HFFc6 (cell line): Measurements from ENCODE around the gene POC5. TPM values are rescaled to one million over a fixed set of nuclear protein-coding genes. Genes with fewer than 3 reads are reported as not detected.

Experiments used
- DNase-seq: peaks from one replicate; pipeline ENCODE4 v3.0.0-alpha.2; 2018
- H3K27ac Mint-ChIP-seq: 2 replicates; pipeline ENCODE4 v1.8.0; 2020; ENCODE audit warnings: mild to moderate bottlenecking, mixed read lengths
- H3K27me3 Mint-ChIP-seq: 2 replicates; pipeline ENCODE4 v1.8.0; 2021; ENCODE audit warnings: mild to moderate bottlenecking, moderate library complexity, mixed read lengths; ENCODE audit not compliant: insufficient read depth
- H3K36me3 Mint-ChIP-seq: 2 replicates; pipeline ENCODE4 v1.8.0; 2021; ENCODE audit warnings: low read depth, mixed read lengths
- H3K4me1 Mint-ChIP-seq: 2 replicates; pipeline ENCODE4 v1.8.0; 2020; ENCODE audit warnings: low read depth, mixed read lengths
- H3K4me3 Mint-ChIP-seq: 2 replicates; pipeline ENCODE4 v1.8.0; 2020; ENCODE audit warnings: mild to moderate bottlenecking, moderate library complexity, mixed read lengths
- H3K9me3 Mint-ChIP-seq: 2 replicates; pipeline ENCODE4 v1.8.0; 2020; ENCODE audit warnings: mild to moderate bottlenecking, mixed read lengths
- CTCF ChIP-seq: fragments of 200-600 bp; sonication (generic); IDR thresholded peaks from 2 replicates; pipeline ENCODE4 v1.5.0; 2021; ENCODE audit warnings: antibody characterized with exemption, mild to moderate bottlenecking
- total RNA-seq, 6 experiments: library from RNA; stranded (reverse); fragmentation: NEBNext Ultra II Directional; extraction: Animal tissue kit (Norgen Biotek cat#: 25700); gene quantifications; 2 replicates in 1 of 6; 3 replicates in 5 of 6; pipeline ENCODE4 v1.2.3, GENCODE V29; 2021

POC5 gene
- total RNA-seq, 6 experiments from 2014 or later = 3.7 to 6.9 (median 5.4) TPM

GRCh38 chr5:75667586-75667985 is 49.7 kb downstream of the POC5 start:
- no peak for DNase-seq
- no peaks in the 10 kb centered on the region for H3K36me3 Mint-ChIP-seq
- no peak overlapping the region for H3K4me3 Mint-ChIP-seq
- no peaks in the 10 kb centered on the region; the same call in 1 of the 2 replicates for H3K27me3 Mint-ChIP-seq
- peak; percentile 45; the same call in 1 of the 2 replicates for TF ChIP-seq CTCF
- no peak overlapping the region for H3K27ac Mint-ChIP-seq
- H3K9me3 Mint-ChIP-seq = no peaks in the 10 kb centered on the region
- peaks cover 7% of the 10 kb centered on the region for H3K4me1 Mint-ChIP-seq

GRCh38 chr5:75666801-75667200 is 50.4 kb downstream of the POC5 start:
- H3K9me3 Mint-ChIP-seq = no peaks in the 10 kb centered on the region
- H3K4me3 Mint-ChIP-seq = no peak overlapping the region
- no peaks in the 10 kb centered on the region; the same call in 1 of the 2 replicates for H3K27me3 Mint-ChIP-seq
- peaks cover 7% of the 10 kb centered on the region for H3K4me1 Mint-ChIP-seq
- H3K36me3 Mint-ChIP-seq = no peaks in the 10 kb centered on the region
- DNase-seq = no peak
- no peak for TF ChIP-seq CTCF
- no peak overlapping the region for H3K27ac Mint-ChIP-seq

- TF ChIP-seq CTCF = no peak
- Mint-ChIP-seq H3K27me3 (no peaks in the 10 kb centered on the region; the same call in 1 of the 2 replicates), H3K27ac (no peak overlapping the region), H3K36me3 (no peaks in the 10 kb centered on the region), H3K4me1 (peaks cover 7% of the 10 kb centered on the region), H3K9me3 (no peaks in the 10 kb centered on the region), H3K4me3 (no peak overlapping the region)
- no peak for DNase-seq
Observed at GRCh38 chr5:75664979-75665378, 52.3 kb downstream of the POC5 start.

- Mint-ChIP-seq H3K4me1 (peaks cover 1% of the 10 kb centered on the region), H3K36me3 (no peaks in the 10 kb centered on the region), H3K27me3 (no peaks in the 10 kb centered on the region; the same call in 1 of the 2 replicates), H3K4me3 (no peak overlapping the region), H3K9me3 (no peaks in the 10 kb centered on the region), H3K27ac (no peak overlapping the region)
- no peak for TF ChIP-seq CTCF
- DNase-seq = no peak
Observed at GRCh38 chr5:75663579-75664284, 53.5 kb downstream of the POC5 start.

GRCh38 chr5:75662061-75662460 is 55.2 kb downstream of the POC5 start:
- H3K27ac Mint-ChIP-seq = no peak overlapping the region
- H3K4me3 Mint-ChIP-seq = no peak overlapping the region
- H3K9me3 Mint-ChIP-seq = no peaks in the 10 kb centered on the region
- no peak for TF ChIP-seq CTCF
- H3K27me3 Mint-ChIP-seq = no peaks in the 10 kb centered on the region
- no peaks in the 10 kb centered on the region for H3K36me3 Mint-ChIP-seq
- H3K4me1 Mint-ChIP-seq = peaks cover under 1% of the 10 kb centered on the region; the same call in 1 of the 2 replicates
- no peak for DNase-seq
